ENCODE results near the gene DOCK4. TPM values are rescaled to one million over a fixed set of nuclear protein-coding genes. Genes with fewer than 3 reads are reported as not detected.

The DOCK4 gene
- total RNA-seq, 1 experiment from 2014 or later = 4.9 TPM

DNA sequence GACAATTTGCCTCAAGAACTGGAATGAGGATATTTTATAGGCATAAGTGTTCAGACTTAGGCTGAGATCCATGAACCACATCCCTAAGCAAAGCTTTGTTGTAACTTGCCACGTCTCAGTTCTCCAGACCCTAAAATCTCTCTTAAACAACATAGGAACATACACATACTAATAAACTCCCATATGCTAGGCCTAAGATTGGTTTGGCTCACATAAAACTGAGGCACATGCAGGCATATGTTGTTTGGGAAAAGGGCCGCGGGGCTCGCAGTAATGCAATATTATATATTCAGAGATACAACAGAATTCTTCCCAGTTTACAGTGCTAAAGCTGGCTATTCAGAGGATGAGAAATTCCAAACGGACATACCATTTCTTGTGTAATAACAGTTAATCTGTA is 61.0 kb downstream of the DOCK4 start:
- no peak overlapping the region for H3K14ac ChIP-seq (ENCODE audit: insufficient read depth, low read length)
- Mint-ChIP-seq H3K9me3 (no peaks in the 10 kb centered on the region), H3K27me3 (ENCODE audit: low read depth) (no peaks in the 10 kb centered on the region), H3K27ac (no peak overlapping the region), H3K36me3 (ENCODE audit: insufficient read depth in 1 of 3, low read depth in 3 of 3) (no peaks in the 10 kb centered on the region), H3K4me1 (peaks cover 3 to 6% of the 10 kb centered on the region in 2 experiments; a peak in 3 of 4 replicates), H3K4me3 (no peak overlapping the region)
- no peak overlapping the region for H3K18ac ChIP-seq (ENCODE audit: insufficient read length, low read depth, low read length)
- H3K4me1 ChIP-seq (ENCODE audit: insufficient read depth, low read length) = peaks cover 2% of the 10 kb centered on the region; the same call in 1 of the 2 replicates
- no peak overlapping the region for H2BK15ac ChIP-seq (ENCODE audit: low read depth, low read length)
- no peak overlapping the region for H2AFZ ChIP-seq (ENCODE audit: low read length)
- no peak overlapping the region for H2BK20ac ChIP-seq (ENCODE audit: low read depth, low read length, poor library complexity, severe bottlenecking)
- no peak overlapping the region for H4K8ac ChIP-seq (replicated peaks; ENCODE audit: insufficient read length, low read depth, low read length)
- H3T11ph ChIP-seq (ENCODE audit: low read length) = no peak overlapping the region
- H3K79me1 ChIP-seq (ENCODE audit: insufficient read depth, low read depth, low read length, poor library complexity, severe bottlenecking) = no peaks in the 10 kb centered on the region
- TF ChIP-seq, protein P1, sequence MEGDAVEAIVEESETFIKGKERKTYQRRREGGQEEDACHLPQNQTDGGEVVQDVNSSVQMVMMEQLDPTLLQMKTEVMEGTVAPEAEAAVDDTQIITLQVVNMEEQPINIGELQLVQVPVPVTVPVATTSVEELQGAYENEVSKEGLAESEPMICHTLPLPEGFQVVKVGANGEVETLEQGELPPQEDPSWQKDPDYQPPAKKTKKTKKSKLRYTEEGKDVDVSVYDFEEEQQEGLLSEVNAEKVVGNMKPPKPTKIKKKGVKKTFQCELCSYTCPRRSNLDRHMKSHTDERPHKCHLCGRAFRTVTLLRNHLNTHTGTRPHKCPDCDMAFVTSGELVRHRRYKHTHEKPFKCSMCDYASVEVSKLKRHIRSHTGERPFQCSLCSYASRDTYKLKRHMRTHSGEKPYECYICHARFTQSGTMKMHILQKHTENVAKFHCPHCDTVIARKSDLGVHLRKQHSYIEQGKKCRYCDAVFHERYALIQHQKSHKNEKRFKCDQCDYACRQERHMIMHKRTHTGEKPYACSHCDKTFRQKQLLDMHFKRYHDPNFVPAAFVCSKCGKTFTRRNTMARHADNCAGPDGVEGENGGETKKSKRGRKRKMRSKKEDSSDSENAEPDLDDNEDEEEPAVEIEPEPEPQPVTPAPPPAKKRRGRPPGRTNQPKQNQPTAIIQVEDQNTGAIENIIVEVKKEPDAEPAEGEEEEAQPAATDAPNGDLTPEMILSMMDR (conservative IDR thresholded peaks at IDR 0.05) = no peak
- no peaks in the 10 kb centered on the region for H3K9me3 ChIP-seq (ENCODE audit: control insufficient read depth, low read depth, low read length)
- no peak overlapping the region for H3K56ac ChIP-seq (ENCODE audit: insufficient read length, low read depth, low read length)
- H4K91ac ChIP-seq (ENCODE audit: insufficient read length, low read depth, low read length) = no peak overlapping the region
- no peak overlapping the region for H2BK5ac ChIP-seq (ENCODE audit: insufficient read length, low read length)
- WGBS (ENCODE audit: extremely low coverage, insufficient read length, low lambda C conversion rate) = no CpG with 5 or more reads among the region's 5 CpGs
- no peak overlapping the region for H3K4ac ChIP-seq (ENCODE audit: low read depth, low read length)
- no peak overlapping the region for H2BK120ac ChIP-seq (ENCODE audit: low read depth, low read length, poor library complexity, severe bottlenecking)
- H3K9ac ChIP-seq (ENCODE audit: extremely low read depth, insufficient read length, low read length) = no peak overlapping the region
- H2BK12ac ChIP-seq (ENCODE audit: insufficient read length, low read depth, low read length) = no peak overlapping the region
- H4K5ac ChIP-seq (ENCODE audit: insufficient read length, low read depth, low read length) = no peak overlapping the region
- no peaks in the 10 kb centered on the region for H4K20me1 ChIP-seq (ENCODE audit: control insufficient read depth, insufficient read depth, insufficient read length)
- H3K4me2 ChIP-seq (ENCODE audit: insufficient read depth, insufficient read length, low read length) = no peak overlapping the region
- no peak overlapping the region for H2AK5ac ChIP-seq (ENCODE audit: insufficient read length, low read length)
- DNase-seq = no peak
- no peaks in the 10 kb centered on the region for H3K23me2 ChIP-seq (ENCODE audit: insufficient read length, low read depth, low read length, poor library complexity, severe bottlenecking)
- no peak overlapping the region for H3K23ac ChIP-seq (ENCODE audit: insufficient read length, low read depth, low read length)
- H3K27me3 ChIP-seq (ENCODE audit: insufficient read depth, low read length) = no peaks in the 10 kb centered on the region
- H3K79me2 ChIP-seq (ENCODE audit: insufficient read depth, low read length) = no peaks in the 10 kb centered on the region; the same call in 1 of the 2 replicates
- H3K27ac ChIP-seq (ENCODE audit: insufficient read length, low read depth, low read length) = no peak overlapping the region
